Activated naive CD8-positive, alpha-beta T cell treated with anti-CD3 and anti-CD28 coated beads, Interleukin-2, amount 50 U/mL, for 24 hours (primary cell): ENCODE results near the gene ADAM30.

Source experiments
- ATAC-seq: fragments of 150-1000 bp; cut with Tn5 transposase; one replicate; pipeline ENCODE4 v1.10.0; 2021
- DNase-seq: peaks from one replicate; pipeline ENCODE4 v3.0.0; 2021
- H3K27ac Mint-ChIP-seq: one replicate; pipeline ENCODE4 v1.8.0; 2021; ENCODE audit warnings: mild to moderate bottlenecking, mixed read lengths
- H3K27me3 Mint-ChIP-seq: one replicate; pipeline ENCODE4 v1.8.0; 2021; ENCODE audit warnings: mixed read lengths
- H3K36me3 Mint-ChIP-seq: one replicate; pipeline ENCODE4 v1.8.0; 2021; ENCODE audit warnings: low read depth, mixed read lengths
- H3K4me1 Mint-ChIP-seq: one replicate; pipeline ENCODE4 v1.8.0; 2021; ENCODE audit warnings: mixed read lengths
- H3K4me3 Mint-ChIP-seq: one replicate; pipeline ENCODE4 v1.8.0; 2021; ENCODE audit warnings: mild to moderate bottlenecking, moderate library complexity, mixed read lengths
- H3K9me3 Mint-ChIP-seq: one replicate; pipeline ENCODE4 v1.8.0; 2021; ENCODE audit warnings: mixed read lengths

The ADAM30 gene

DNA sequence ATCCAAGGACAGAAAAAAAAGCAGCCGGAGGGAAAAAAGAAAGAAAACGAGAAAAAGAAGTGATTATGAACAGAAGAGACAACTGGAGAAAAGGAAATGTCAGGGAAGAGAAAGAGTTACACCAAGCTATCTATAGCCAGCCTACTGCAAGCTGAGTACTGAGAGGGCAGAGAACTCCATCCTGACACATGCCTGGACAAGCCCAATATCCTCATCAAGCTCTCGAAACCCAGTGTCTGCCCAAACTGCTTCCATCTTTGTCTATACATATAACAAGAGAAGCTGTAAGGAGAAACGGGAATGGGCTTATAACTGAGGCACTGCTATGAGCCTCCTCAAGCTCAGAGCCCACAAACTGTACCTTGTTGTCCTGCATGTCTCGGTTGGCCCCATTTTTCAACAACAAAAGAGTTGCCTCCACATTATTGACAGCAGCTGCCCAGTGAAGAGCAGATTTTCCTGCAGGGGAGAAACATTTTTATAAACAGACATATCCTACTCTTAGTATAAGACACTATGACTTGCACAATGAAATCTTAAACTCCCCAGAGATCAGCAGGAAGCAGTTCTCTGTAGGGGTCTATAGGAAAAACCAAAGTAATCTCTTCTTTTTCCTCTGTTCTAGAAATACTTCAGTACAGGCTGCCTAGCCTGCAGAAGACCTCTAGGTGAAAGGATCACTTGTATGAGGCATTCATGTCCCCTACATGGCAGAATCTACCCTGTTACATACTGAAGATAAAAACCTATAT, 21.2 kb upstream of the ADAM30 start:
- Mint-ChIP-seq H3K4me3 (no peak overlapping the region), H3K27me3 (no peaks in the 10 kb centered on the region), H3K4me1 (no peaks in the 10 kb centered on the region), H3K36me3 (peaks cover 54% of the 10 kb centered on the region), H3K27ac (no peak overlapping the region), H3K9me3 (no peaks in the 10 kb centered on the region)
- DNase-seq: no peak
- ATAC-seq: no peak

DNA sequence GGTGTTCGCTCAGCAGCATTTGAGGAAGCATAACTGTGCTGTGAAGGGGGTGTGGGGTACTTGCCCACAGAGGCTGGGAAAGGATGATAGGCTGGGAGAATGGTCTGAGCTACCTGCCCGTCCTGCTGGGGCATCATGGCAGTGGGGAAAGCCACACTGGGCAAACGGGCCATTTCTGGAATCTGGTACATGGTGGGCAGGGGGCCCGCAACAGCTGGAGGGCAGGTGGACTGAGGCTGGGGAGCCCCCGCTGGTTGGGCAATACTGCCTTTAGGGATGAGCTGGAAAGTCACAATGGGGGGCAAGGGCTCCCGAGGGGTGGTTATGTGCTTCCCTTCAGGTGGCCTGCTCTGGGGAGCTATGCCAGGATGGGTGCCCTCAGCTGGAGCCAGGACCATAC, 19.2 kb upstream of the ADAM30 start:
- Mint-ChIP-seq H3K4me1 (no peaks in the 10 kb centered on the region), H3K4me3 (no peak overlapping the region), H3K9me3 (no peaks in the 10 kb centered on the region), H3K36me3 (peaks cover 46% of the 10 kb centered on the region), H3K27ac (no peak overlapping the region), H3K27me3 (no peaks in the 10 kb centered on the region)
- no peak for ATAC-seq
- no peak for DNase-seq

- H3K4me3 Mint-ChIP-seq: no peak overlapping the region
- H3K27ac Mint-ChIP-seq: no peak overlapping the region
- H3K36me3 Mint-ChIP-seq: peaks cover 40% of the 10 kb centered on the region
- H3K9me3 Mint-ChIP-seq: no peaks in the 10 kb centered on the region
- DNase-seq (no peak), ATAC-seq (no peak)
- H3K4me1 Mint-ChIP-seq: no peaks in the 10 kb centered on the region
- no peaks in the 10 kb centered on the region for H3K27me3 Mint-ChIP-seq
Measured at GRCh38 chr1:119914071-119914470, 17.8 kb upstream of the ADAM30 start.

- H3K4me3 Mint-ChIP-seq: no peak overlapping the region
- H3K27me3 Mint-ChIP-seq: no peaks in the 10 kb centered on the region
Measured at GRCh38 chr1:119912963-119913362, 16.6 kb upstream of the ADAM30 start.

GRCh38 chr1:119911775-119912174, 15.5 kb upstream of the ADAM30 start:
- H3K27ac Mint-ChIP-seq: no peak overlapping the region
- no peak overlapping the region for H3K4me3 Mint-ChIP-seq
- H3K9me3 Mint-ChIP-seq: no peaks in the 10 kb centered on the region
- H3K36me3 Mint-ChIP-seq: peaks cover 28% of the 10 kb centered on the region
- no peaks in the 10 kb centered on the region for H3K27me3 Mint-ChIP-seq
- ATAC-seq (no peak), DNase-seq (no peak)
- H3K4me1 Mint-ChIP-seq: no peaks in the 10 kb centered on the region

More at GRCh38 chr1:119912963-119913362, 16.6 kb upstream of the ADAM30 start:
- Mint-ChIP-seq H3K27ac (no peak overlapping the region), H3K9me3 (no peaks in the 10 kb centered on the region), H3K4me1 (no peaks in the 10 kb centered on the region), H3K36me3 (peaks cover 32% of the 10 kb centered on the region)
- DNase-seq (no peak), ATAC-seq (no peak)

DNA sequence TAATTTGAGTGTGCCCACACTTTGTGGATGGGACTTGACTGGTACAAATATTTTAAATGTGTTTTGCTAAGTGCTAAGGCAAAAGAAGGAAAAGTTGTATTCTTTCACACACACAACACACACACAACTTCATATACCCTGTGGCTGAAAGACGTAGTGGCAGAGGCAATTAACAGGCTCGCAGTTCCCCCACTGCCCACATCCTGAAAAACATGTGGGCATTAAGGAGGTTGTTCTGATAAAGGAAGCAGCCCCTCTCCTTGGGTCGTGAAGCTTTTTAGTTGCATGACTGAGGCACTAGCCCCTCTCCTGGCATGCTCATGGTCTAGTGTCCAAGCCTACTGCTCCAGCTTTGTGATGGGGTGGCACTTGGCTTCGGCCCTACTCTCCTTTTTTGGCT, 14.3 kb upstream of the ADAM30 start:
- Mint-ChIP-seq H3K9me3 (peaks cover 5% of the 10 kb centered on the region), H3K4me3 (no peak overlapping the region), H3K27me3 (no peaks in the 10 kb centered on the region), H3K27ac (no peak overlapping the region), H3K36me3 (peaks cover 18% of the 10 kb centered on the region), H3K4me1 (no peaks in the 10 kb centered on the region)
- DNase-seq (no peak), ATAC-seq (no peak)

GRCh38 chr1:119909890-119910596, 13.7 kb upstream of the ADAM30 start:
- Mint-ChIP-seq H3K4me3 (no peak overlapping the region), H3K27ac (no peak overlapping the region), H3K9me3 (peaks cover 11% of the 10 kb centered on the region), H3K27me3 (no peaks in the 10 kb centered on the region), H3K4me1 (no peaks in the 10 kb centered on the region), H3K36me3 (peaks cover 13% of the 10 kb centered on the region)
- ATAC-seq (no peak), DNase-seq (no peak)

- Mint-ChIP-seq H3K4me1 (no peaks in the 10 kb centered on the region), H3K27me3 (no peaks in the 10 kb centered on the region), H3K9me3 (peaks cover 16% of the 10 kb centered on the region), H3K4me3 (no peak overlapping the region), H3K27ac (no peak overlapping the region), H3K36me3 (peaks cover 9% of the 10 kb centered on the region)
- ATAC-seq: no peak
- DNase-seq: no peak
Measured at GRCh38 chr1:119908661-119909060, 12.3 kb upstream of the ADAM30 start.

DNA sequence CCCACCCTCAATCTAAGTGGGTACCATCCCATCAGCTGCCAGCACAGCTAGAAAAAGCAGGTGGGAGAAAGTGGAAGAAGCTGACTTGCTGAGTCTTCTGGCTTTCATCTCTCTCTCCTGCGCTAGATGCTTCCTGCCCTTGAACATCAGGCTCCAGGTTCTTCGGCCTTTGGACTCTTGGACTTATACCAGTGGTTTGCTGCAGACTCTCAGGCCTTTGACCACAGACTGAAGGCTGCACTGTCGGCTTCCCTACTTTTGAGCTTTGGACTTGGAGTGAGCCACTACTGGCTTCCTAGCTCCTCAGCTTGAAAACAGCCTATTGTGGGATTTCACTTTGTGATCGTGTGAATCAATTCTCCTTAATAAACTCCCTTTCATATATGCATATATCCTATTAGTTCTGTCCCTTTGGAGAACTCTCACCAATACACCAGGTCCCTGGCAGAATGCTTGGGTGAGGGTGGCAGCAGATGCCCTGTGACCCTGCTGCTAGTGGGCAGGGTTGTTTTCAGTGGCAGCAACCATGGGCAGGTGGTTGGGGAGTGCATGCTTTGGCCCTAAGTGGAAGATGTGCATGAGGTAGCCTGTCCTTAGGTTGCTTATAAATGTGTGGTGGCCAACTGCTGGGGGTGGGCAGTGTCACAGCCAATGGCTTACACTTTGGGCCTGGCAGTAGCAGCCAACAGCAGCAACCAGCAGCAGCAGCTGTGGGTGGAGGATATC, 10.8 kb upstream of the ADAM30 start:
- ATAC-seq: no peak
- H3K4me3 Mint-ChIP-seq: no peak overlapping the region
- no peaks in the 10 kb centered on the region for H3K4me1 Mint-ChIP-seq
- no peak overlapping the region for H3K27ac Mint-ChIP-seq
- no peaks in the 10 kb centered on the region for H3K27me3 Mint-ChIP-seq
- H3K36me3 Mint-ChIP-seq: no peaks in the 10 kb centered on the region
- no peak for DNase-seq
- peaks cover 16% of the 10 kb centered on the region for H3K9me3 Mint-ChIP-seq

DNA sequence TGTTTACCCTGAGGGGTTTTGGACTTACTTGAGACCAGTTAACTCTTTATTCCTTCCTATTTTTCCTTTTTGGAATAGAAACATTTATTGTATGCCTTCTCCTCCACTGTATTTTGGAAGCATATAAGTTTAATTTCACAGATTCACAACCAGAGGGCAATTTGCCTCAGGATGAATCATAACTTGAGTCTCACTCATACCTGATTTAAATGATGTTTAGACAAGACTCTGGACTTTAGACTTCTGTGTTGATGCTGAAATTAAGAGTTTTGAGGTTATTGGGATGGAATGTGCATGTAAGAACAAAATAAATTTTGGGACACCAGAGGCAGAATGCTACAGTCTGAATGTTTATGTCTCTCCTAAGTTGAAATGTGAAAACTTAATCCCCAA, 7.1 kb upstream of the ADAM30 start:
- Mint-ChIP-seq H3K36me3 (no peaks in the 10 kb centered on the region), H3K4me3 (no peak overlapping the region), H3K27ac (no peak overlapping the region), H3K9me3 (peaks cover 16% of the 10 kb centered on the region), H3K27me3 (no peaks in the 10 kb centered on the region), H3K4me1 (no peaks in the 10 kb centered on the region)
- DNase-seq (no peak), ATAC-seq (no peak)

- Mint-ChIP-seq H3K27ac (no peak overlapping the region), H3K9me3 (peaks cover 16% of the 10 kb centered on the region), H3K27me3 (no peaks in the 10 kb centered on the region), H3K4me1 (no peaks in the 10 kb centered on the region), H3K4me3 (no peak overlapping the region), H3K36me3 (no peaks in the 10 kb centered on the region)
- ATAC-seq (no peak), DNase-seq (no peak)
Measured at GRCh38 chr1:119902775-119903442, 6.6 kb upstream of the ADAM30 start.

GRCh38 chr1:119898981-119899720, 2.8 kb upstream of the ADAM30 start:
- H3K4me3 Mint-ChIP-seq: no peak overlapping the region
- ATAC-seq: no peak
- H3K27ac Mint-ChIP-seq: no peak overlapping the region
- no peaks in the 10 kb centered on the region for H3K4me1 Mint-ChIP-seq
- no peak for DNase-seq
- no peaks in the 10 kb centered on the region for H3K9me3 Mint-ChIP-seq
- no peaks in the 10 kb centered on the region for H3K36me3 Mint-ChIP-seq
- H3K27me3 Mint-ChIP-seq: peaks cover 7% of the 10 kb centered on the region

GRCh38 chr1:119898530-119898929, 2.2 kb upstream of the ADAM30 start:
- no peak for DNase-seq
- H3K9me3 Mint-ChIP-seq: no peaks in the 10 kb centered on the region
- H3K4me1 Mint-ChIP-seq: peaks cover 5% of the 10 kb centered on the region
- H3K36me3 Mint-ChIP-seq: no peaks in the 10 kb centered on the region
- no peak overlapping the region for H3K4me3 Mint-ChIP-seq
- no peak overlapping the region for H3K27ac Mint-ChIP-seq
- no peak for ATAC-seq
- peaks cover 7% of the 10 kb centered on the region for H3K27me3 Mint-ChIP-seq

GRCh38 chr1:119895102-119895501, 1.2 kb downstream of the ADAM30 start:
- H3K9me3 Mint-ChIP-seq: no peaks in the 10 kb centered on the region
- no peaks in the 10 kb centered on the region for H3K36me3 Mint-ChIP-seq
- ATAC-seq: no peak
- H3K4me3 Mint-ChIP-seq: no peak overlapping the region
- H3K27ac Mint-ChIP-seq: no peak overlapping the region
- H3K27me3 Mint-ChIP-seq: peaks cover 7% of the 10 kb centered on the region
- peaks cover 10% of the 10 kb centered on the region for H3K4me1 Mint-ChIP-seq
- DNase-seq: no peak
